ENCODE data around the gene CCT8. TPM values are rescaled to one million over a fixed set of nuclear protein-coding genes. Genes with fewer than 3 reads are reported as not detected.

CCT8 gene, protein sequence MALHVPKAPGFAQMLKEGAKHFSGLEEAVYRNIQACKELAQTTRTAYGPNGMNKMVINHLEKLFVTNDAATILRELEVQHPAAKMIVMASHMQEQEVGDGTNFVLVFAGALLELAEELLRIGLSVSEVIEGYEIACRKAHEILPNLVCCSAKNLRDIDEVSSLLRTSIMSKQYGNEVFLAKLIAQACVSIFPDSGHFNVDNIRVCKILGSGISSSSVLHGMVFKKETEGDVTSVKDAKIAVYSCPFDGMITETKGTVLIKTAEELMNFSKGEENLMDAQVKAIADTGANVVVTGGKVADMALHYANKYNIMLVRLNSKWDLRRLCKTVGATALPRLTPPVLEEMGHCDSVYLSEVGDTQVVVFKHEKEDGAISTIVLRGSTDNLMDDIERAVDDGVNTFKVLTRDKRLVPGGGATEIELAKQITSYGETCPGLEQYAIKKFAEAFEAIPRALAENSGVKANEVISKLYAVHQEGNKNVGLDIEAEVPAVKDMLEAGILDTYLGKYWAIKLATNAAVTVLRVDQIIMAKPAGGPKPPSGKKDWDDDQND
- total RNA-seq: 200 and 218 TPM in 2 replicates

DNA sequence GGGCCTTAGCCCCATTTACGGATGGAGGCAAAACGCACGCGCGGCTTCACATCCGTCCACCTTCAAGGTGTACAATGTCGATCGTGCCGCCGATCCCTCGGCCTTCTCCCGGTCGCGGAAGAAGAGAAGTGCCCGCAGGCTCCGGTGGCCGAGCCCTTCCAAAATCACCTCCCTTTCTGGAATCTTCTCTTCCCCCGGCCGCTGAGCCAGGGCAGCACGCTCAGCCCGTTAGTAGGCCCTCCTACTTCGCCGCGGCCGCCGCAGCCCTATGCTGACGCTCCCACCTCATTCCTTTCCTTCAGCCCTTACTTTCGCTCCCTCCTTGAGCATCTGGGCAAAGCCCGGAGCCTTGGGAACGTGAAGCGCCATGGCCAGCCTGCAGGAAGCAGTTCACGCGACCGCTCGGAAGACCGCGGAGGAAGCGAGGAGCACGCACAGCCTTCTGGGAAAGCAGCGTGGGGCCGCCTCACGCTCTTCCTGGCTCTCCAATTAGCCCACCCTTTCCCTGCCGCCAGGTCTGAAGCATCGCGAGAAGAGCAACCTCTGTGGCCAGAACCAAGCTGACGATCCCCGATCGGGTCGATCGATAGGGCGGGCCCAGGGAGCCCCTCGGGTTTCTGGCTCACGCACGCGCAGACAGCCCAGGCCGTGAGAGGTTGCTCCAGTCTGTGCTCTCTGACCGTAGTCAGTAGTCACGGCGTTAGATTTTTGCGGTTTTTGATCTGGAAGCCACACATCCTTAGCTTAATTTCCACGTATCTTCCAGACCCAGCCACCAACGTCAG is at the start of gene CCT8:
TSS of gene CCT8 (minus strand) at position 427 of the 785 bp plus-strand sequence. CDS start at position 369, 58 bp downstream.

DNA sequence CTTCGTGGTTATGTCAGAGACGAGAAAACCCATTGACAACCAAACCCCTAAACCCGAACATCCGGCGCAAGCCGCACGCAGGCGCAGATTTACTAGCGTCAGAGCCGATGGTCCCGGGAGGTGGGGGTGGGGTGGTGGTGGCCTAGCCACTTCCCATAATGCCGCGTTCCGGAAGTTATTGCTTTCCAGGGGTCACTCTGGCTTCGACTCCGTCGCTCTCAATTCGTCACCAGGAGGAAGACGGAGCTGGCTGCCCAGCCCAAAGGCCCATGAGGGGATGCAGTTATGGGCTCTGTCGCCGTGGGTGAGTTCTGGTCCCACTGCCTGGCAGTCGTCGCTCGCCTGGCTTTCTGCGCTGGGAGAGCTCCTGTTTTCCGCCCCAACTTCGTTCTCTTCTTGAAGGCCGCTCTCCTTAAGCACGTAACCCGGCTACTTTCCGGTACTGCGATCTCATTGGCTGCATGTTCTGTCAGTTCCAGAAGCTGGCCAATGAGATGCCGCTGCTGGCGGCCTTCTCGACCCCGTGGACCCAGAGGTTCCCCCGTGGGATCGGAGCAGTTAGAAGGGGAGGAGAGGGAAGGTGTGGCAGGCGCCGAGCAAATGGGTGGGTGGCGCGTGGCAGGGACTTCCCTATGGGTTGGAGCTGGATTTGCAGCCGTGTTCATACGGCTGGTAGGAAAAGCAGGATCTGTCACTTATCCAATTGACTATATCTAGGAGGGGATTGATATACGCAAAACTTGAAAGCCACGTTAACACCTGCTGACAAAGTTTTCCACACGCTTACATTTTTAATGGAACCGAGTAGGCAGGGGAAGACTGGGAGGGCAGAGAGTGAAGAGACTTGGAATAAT is 48.7 kb downstream of the CCT8 start, which contains the start of gene USP16:
TSS of gene USP16 (plus strand) at position 195 of the 854 bp plus-strand sequence. CDS start 3,246 bp downstream, outside the sequence.

Other genes with a start within 250 kb of the CCT8 start
- 19.8 and 25.0 TPM in 2 replicates for gene LTN1, start 80.8 kb downstream of the CCT8 start, total RNA-seq
- 12.4 and 16.9 TPM in 2 replicates for gene RWDD2B, start 54.3 kb downstream of the CCT8 start, total RNA-seq
- gene USP16, start 49.0 kb downstream of the CCT8 start, total RNA-seq: 24.8 and 29.7 TPM in 2 replicates
- gene MAP3K7CL, start 57.0 kb upstream of the CCT8 start, total RNA-seq: 2.1 and 3.9 TPM in 2 replicates
- gene BACH1, start 225.3 kb upstream of the CCT8 start, total RNA-seq: 51.1 and 56.3 TPM in 2 replicates